Measurements from ENCODE around the gene DUXA.
"Not testable (repeated sequence)": the region's sequence is repeated elsewhere in the genome, so short reads cannot be mapped to it uniquely, and the experiment has no call there.

The DUXA gene

GRCh38 chr19:57141699-57142098, 25.6 kb downstream of the DUXA start:
- TF ChIP-seq, protein P1, sequence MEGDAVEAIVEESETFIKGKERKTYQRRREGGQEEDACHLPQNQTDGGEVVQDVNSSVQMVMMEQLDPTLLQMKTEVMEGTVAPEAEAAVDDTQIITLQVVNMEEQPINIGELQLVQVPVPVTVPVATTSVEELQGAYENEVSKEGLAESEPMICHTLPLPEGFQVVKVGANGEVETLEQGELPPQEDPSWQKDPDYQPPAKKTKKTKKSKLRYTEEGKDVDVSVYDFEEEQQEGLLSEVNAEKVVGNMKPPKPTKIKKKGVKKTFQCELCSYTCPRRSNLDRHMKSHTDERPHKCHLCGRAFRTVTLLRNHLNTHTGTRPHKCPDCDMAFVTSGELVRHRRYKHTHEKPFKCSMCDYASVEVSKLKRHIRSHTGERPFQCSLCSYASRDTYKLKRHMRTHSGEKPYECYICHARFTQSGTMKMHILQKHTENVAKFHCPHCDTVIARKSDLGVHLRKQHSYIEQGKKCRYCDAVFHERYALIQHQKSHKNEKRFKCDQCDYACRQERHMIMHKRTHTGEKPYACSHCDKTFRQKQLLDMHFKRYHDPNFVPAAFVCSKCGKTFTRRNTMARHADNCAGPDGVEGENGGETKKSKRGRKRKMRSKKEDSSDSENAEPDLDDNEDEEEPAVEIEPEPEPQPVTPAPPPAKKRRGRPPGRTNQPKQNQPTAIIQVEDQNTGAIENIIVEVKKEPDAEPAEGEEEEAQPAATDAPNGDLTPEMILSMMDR (IDR thresholded peaks at IDR 0.05; ENCODE audit: control extremely low read depth, extremely low read depth, low read depth, missing control alignments) = no peak
- POLR2A ChIA-PET = no interaction called here
- CTCF ChIA-PET = interaction anchor here (1.2 kb wide), 1 partner anchor 11 kb away, joined by 3 read pairs; no protein-coding TSS in a partner anchor
- no peak for DNase-seq (ENCODE audit: extremely low spot score)

GRCh38 chr19:57135797-57136196, 31.5 kb downstream of the DUXA start:
- ChIA-PET CTCF (no interaction called here), POLR2A (no interaction called here)
- TF ChIP-seq, protein P1 (IDR thresholded peaks at IDR 0.05; ENCODE audit: control extremely low read depth, extremely low read depth, low read depth, missing control alignments) = no peak
- DNase-seq (ENCODE audit: extremely low spot score) = no peak

- DNase-seq (ENCODE audit: extremely low spot score); CTCF ChIA-PET; POLR2A ChIA-PET: not testable (repeated sequence)
Observed at GRCh38 chr19:57127403-57127802, 39.9 kb downstream of the DUXA start.

DNA sequence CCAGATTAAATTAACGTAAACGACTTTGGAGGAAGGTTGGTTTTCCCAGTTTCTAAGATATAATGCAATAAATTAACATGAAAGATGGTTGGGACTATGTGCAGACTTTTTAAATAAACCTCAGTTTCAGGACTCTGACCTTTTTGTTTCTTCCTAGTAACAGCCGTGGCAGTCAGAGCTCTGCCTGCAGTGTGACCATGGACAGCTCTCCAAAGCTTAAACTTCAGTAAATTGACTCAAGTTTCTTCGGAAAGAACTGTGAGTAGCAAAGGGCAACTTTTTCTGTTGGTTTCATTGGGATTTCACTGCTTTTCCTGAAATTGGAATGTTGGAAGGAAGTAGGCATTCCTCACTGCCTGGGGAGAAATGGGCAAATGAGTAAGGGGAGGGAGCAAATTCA, 43.4 kb downstream of the DUXA start:
- no peak for DNase-seq (ENCODE audit: extremely low spot score)
- POLR2A ChIA-PET = no interaction called here
- TF ChIP-seq, protein P1 (IDR thresholded peaks at IDR 0.05; ENCODE audit: control extremely low read depth, extremely low read depth, low read depth, missing control alignments) = no peak
- CTCF ChIA-PET = no interaction called here

DNA sequence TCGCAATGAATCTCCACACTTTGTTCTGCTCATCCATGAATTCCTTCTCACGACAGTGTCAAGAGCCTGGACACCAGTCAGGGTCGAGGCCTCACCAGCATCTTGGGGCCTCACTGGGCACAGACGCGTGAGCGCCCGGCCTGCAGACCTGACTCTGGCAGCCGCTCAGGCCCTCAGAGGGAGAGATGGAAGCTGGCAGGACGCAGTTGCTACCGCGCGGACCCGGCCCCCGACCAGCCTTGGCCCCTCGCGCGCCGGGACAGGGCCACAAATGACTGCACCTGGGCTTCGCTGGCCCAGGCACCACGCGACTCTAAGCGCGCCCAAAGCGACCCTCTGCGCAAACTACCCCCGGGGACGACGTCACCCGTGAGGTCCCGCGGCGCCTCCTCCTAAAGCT, 48.4 kb downstream of the DUXA start:
- CTCF ChIA-PET = no interaction called here
- no peak for DNase-seq (ENCODE audit: extremely low spot score)
- POLR2A ChIA-PET = no interaction called here
- TF ChIP-seq, protein P1 (IDR thresholded peaks at IDR 0.05; ENCODE audit: control extremely low read depth, extremely low read depth, low read depth, missing control alignments) = no peak

DNA sequence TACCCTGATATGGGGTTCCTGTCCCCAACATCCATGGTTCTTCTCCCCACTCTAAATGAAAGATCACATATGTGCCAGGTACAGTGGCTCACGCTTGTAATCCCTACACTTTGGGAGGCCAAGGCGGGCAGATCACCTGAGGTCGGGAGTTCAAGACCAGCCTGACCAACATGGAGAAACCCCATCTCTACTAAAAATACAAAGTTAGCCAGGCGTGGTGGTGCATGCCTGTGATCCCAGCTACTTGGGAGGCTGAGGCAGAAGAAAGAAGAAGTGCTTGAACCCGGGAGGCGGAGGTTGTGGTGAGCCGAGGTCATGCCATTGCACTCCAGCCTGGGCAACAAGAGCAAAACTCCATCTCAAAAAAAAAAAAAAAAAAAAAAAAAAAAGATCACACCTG, 53.8 kb downstream of the DUXA start:
- CTCF ChIA-PET; DNase-seq (ENCODE audit: extremely low spot score); POLR2A ChIA-PET: not testable (repeated sequence)

DNA sequence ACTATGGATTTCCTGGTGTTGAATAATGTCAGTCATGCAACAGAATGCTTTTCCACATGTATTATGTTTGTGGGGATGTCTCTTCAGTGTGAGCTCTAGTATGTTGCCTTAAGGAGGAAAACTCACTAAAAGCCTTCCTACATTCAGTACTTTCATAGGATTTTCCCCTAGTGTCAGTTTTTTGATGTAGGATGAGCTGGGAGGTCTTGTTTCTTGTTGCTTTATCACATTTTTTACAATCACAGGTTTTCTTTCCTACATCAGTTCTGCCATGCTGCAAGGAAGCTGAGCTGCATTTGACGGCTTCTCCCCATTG, 56.0 kb downstream of the DUXA start:
- CTCF ChIA-PET = no interaction called here
- POLR2A ChIA-PET = no interaction called here
- DNase-seq (ENCODE audit: extremely low spot score) = no peak
- TF ChIP-seq, protein P1 (IDR thresholded peaks at IDR 0.05; ENCODE audit: control extremely low read depth, extremely low read depth, low read depth, missing control alignments) = no peak

DNA sequence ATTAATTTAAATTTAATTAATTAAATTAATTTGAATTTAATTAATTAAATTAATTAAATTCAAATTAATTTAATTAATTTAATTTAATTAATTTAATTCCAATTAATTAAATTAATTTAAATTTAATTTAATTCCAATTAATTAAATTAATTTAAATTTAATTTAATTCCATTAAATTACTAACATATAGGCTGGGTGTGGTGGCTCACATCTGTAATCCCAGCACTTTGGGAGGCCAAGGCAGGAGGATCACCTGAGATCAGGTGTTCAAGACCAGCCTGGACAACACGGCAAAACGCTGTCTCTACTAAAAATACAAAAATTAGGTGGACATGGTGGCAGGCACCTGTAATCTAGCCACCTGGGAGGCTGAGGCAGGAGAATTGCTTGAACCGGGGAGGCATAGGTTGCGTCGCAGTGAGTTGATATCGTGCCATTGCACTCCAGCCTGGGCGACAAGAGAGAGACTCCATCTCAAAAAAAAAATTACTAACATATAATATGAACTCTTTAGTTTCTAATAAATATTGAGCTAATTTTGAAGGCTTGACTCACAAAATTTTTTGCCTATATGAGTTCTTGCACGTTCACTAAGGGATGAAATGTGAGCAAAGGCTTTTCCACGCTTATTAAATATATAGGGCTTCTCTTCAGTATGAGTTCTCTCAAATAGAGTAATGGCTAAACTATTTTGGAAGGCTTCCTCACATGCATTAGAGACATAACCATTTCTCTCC, 56.5 kb downstream of the DUXA start:
- TF ChIP-seq, protein P1 (IDR thresholded peaks at IDR 0.05; ENCODE audit: control extremely low read depth, extremely low read depth, low read depth, missing control alignments) = no peak
- CTCF ChIA-PET = no interaction called here
- POLR2A ChIA-PET = no interaction called here
- DNase-seq (ENCODE audit: extremely low spot score) = no peak
